Neural cell (in vitro differentiated cells): ENCODE data around the gene BCAS1. TPM values are rescaled to one million over a fixed set of nuclear protein-coding genes. Genes with fewer than 3 reads are reported as not detected.

Experiments
- H2AFZ ChIP-seq: fragments of 200-600, 300-800 bp; sonication (generic), shearing (Covaris generic); 2 replicates; pipeline ENCODE4 v1.6.0; 2014; ENCODE audit warnings: low read depth, mild to moderate bottlenecking, antibody characterized with exemption, low read length, moderate library complexity
- H3F3A ChIP-seq: fragments of 200-600 bp; shearing (Covaris generic); 2 replicates; pipeline ENCODE4 v1.6.1; 2016; ENCODE audit warnings: mild to moderate bottlenecking, moderate library complexity, mixed read lengths, antibody characterized with exemption, low read length; ENCODE audit not compliant: insufficient read depth, poor library complexity, severe bottlenecking
- H3K27ac ChIP-seq: fragments of 200-600, 300-800 bp; sonication (generic), shearing (Covaris generic); 2 replicates; pipeline ENCODE4 v1.5.1; 2014; ENCODE audit warnings: mild to moderate bottlenecking, low read length, moderate library complexity
- H3K27me3 ChIP-seq: fragments of 300-800, 200-600 bp; sonication (generic), shearing (Covaris generic); 2 replicates; pipeline ENCODE4 v1.6.0; 2014; ENCODE audit warnings: mild to moderate bottlenecking, low read depth, low read length, moderate library complexity; ENCODE audit not compliant: insufficient read depth
- H3K36me3 ChIP-seq: fragments of 300-800, 200-600 bp; sonication (generic), shearing (Covaris generic); 2 replicates; pipeline ENCODE4 v1.5.1; 2014; ENCODE audit warnings: mild to moderate bottlenecking, antibody characterized with exemption, low read length, moderate library complexity; ENCODE audit not compliant: insufficient read depth
- H3K4me2 ChIP-seq: fragments of 300-800, 200-600 bp; sonication (generic), shearing (Covaris generic); 2 replicates; pipeline ENCODE4 v1.6.0; 2014; ENCODE audit warnings: mild to moderate bottlenecking, low read length
- H3K4me3 ChIP-seq: fragments of 300-800, 200-600 bp; sonication (generic), shearing (Covaris generic); 2 replicates; pipeline ENCODE4 v1.5.1; 2014; ENCODE audit warnings: mild to moderate bottlenecking, low read length, moderate library complexity
- H3K79me2 ChIP-seq: fragments of 200-600 bp; shearing (Covaris generic); replicated peaks from 2 replicates; pipeline ENCODE4 v1.6.0; 2014; ENCODE audit warnings: mild to moderate bottlenecking, low read length, moderate library complexity; ENCODE audit not compliant: insufficient read depth
- H3K9ac ChIP-seq: fragments of 300-800, 200-600 bp; sonication (generic), shearing (Covaris generic); 2 replicates; pipeline ENCODE4 v1.6.1; 2016; ENCODE audit warnings: mild to moderate bottlenecking, low read length, mixed read lengths
- H3K9me2 ChIP-seq: fragments of 200-600 bp; shearing (Covaris generic); 2 replicates; pipeline ENCODE4 v1.6.1; 2016; ENCODE audit warnings: mild to moderate bottlenecking, low read length, mixed read lengths; ENCODE audit not compliant: insufficient read depth
- H3K9me3 ChIP-seq: fragments of 200-600, 300-800 bp; sonication (generic), shearing (Covaris generic); 2 replicates; pipeline ENCODE4 v1.6.1; 2016; ENCODE audit warnings: mild to moderate bottlenecking, mixed run types, low read length, moderate library complexity, mixed read lengths
- H4K20me1 ChIP-seq: fragments of 200-600 bp; shearing (Covaris generic); 2 replicates; pipeline ENCODE4 v1.6.1; 2016; ENCODE audit warnings: mild to moderate bottlenecking, mixed run types; ENCODE audit not compliant: insufficient read depth
- CTCF ChIP-seq: fragments of 450-650 bp; IDR thresholded peaks from 2 replicates; pipeline ENCODE4 v1.5.1; 2014; ENCODE audit warnings: antibody characterized with exemption, mild to moderate bottlenecking, moderate library complexity; ENCODE audit not compliant: poor library complexity, severe bottlenecking
- EP300 ChIP-seq: fragments of 450-650 bp; conservative IDR thresholded peaks from 2 replicates; pipeline ENCODE4 v1.6.1; 2014; ENCODE audit warnings: antibody characterized with exemption, mild to moderate bottlenecking, moderate library complexity; ENCODE audit not compliant: poor library complexity, severe bottlenecking
- EZH2 ChIP-seq: fragments of 200-600, 300-800 bp; shearing (Covaris generic), sonication (generic); IDR thresholded peaks from 2 replicates; pipeline ENCODE4 v1.6.1; 2014; ENCODE audit warnings: antibody characterized with exemption, low read length, borderline replicate concordance, mild to moderate bottlenecking; ENCODE audit not compliant: insufficient read depth, poor library complexity, severe bottlenecking
- MXI1 ChIP-seq: fragments of 450-650 bp; conservative IDR thresholded peaks from 2 replicates; pipeline ENCODE4 v1.6.1; 2014; ENCODE audit warnings: antibody characterized with exemption, mild to moderate bottlenecking; ENCODE audit not compliant: poor library complexity, severe bottlenecking
- POLR2AphosphoS5 ChIP-seq: IDR thresholded peaks from 2 replicates; pipeline ENCODE4 v1.6.1; 2012
- RAD21 ChIP-seq: fragments of 450-650 bp; conservative IDR thresholded peaks from 2 replicates; pipeline ENCODE4 v1.6.1; 2014; ENCODE audit warnings: antibody characterized with exemption, mild to moderate bottlenecking, moderate library complexity
- SMC3 ChIP-seq: fragments of 450-650 bp; conservative IDR thresholded peaks from 2 replicates; pipeline ENCODE4 v1.6.1; 2014; ENCODE audit warnings: antibody characterized with exemption, mild to moderate bottlenecking, moderate library complexity; ENCODE audit not compliant: poor library complexity
- TAF1 ChIP-seq: IDR thresholded peaks from 2 replicates; pipeline ENCODE4 v1.6.1; 2012; ENCODE audit warnings: low read depth
- polyA plus RNA-seq: library from polyadenylated mRNA; depleted of rRNA; stranded (reverse); fragments of >200 nt; gene quantifications from 2 replicates; pipeline ENCODE4 v1.2.3, GENCODE V29; 2014
- TF ChIP-seq, protein P1 (sequence below): IDR thresholded peaks from 2 replicates; pipeline ENCODE4 v1.6.1; 2012; ENCODE audit warnings: borderline replicate concordance

BCAS1 gene
- polyA plus RNA-seq, 1 donor from 2014 or later, result not detected

DNA sequence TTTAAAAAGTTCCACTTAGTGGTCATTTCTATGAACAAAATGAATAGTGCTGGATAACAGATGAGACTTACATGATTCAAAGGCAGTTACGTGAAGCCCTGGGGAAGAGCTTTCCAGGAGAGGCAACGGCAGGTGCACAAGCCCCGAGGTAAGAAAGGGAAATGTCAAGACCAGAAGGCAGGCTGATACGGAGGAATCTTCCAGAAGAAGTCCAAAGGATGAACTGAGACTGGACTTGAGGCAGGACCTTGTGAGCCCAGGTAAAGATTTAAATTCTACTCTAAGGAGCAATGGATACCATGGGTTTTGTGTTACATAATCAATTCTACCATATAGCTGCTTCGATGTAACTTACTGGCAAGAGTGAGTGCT, 164.6 kb downstream of the BCAS1 start:
- Histone ChIP-seq H3K36me3 (no peaks in the 10 kb centered on the region), H2AFZ (no peak overlapping the region), H3K79me2 (no peaks in the 10 kb centered on the region), H3K27ac (no peak overlapping the region), H3K9me2 (no peaks in the 10 kb centered on the region), H4K20me1 (no peaks in the 10 kb centered on the region), H3K4me2 (no peak overlapping the region), H3K27me3 (no peaks in the 10 kb centered on the region), H3F3A (no peaks in the 10 kb centered on the region), H3K4me3 (no peak overlapping the region), H3K9ac (no peak overlapping the region), H3K9me3 (no peaks in the 10 kb centered on the region)
- no peak for TF ChIP-seq CTCF
- TF ChIP-seq, protein P1, sequence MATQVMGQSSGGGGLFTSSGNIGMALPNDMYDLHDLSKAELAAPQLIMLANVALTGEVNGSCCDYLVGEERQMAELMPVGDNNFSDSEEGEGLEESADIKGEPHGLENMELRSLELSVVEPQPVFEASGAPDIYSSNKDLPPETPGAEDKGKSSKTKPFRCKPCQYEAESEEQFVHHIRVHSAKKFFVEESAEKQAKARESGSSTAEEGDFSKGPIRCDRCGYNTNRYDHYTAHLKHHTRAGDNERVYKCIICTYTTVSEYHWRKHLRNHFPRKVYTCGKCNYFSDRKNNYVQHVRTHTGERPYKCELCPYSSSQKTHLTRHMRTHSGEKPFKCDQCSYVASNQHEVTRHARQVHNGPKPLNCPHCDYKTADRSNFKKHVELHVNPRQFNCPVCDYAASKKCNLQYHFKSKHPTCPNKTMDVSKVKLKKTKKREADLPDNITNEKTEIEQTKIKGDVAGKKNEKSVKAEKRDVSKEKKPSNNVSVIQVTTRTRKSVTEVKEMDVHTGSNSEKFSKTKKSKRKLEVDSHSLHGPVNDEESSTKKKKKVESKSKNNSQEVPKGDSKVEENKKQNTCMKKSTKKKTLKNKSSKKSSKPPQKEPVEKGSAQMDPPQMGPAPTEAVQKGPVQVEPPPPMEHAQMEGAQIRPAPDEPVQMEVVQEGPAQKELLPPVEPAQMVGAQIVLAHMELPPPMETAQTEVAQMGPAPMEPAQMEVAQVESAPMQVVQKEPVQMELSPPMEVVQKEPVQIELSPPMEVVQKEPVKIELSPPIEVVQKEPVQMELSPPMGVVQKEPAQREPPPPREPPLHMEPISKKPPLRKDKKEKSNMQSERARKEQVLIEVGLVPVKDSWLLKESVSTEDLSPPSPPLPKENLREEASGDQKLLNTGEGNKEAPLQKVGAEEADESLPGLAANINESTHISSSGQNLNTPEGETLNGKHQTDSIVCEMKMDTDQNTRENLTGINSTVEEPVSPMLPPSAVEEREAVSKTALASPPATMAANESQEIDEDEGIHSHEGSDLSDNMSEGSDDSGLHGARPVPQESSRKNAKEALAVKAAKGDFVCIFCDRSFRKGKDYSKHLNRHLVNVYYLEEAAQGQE, result no peak
- TF ChIP-seq EZH2, result no peak
- TF ChIP-seq SMC3, result no peak
- TF ChIP-seq MXI1, result no peak
- TF ChIP-seq RAD21, result no peak
- no peak for TF ChIP-seq EP300
- TF ChIP-seq TAF1, result no peak
- no peak for TF ChIP-seq POLR2AphosphoS5

DNA sequence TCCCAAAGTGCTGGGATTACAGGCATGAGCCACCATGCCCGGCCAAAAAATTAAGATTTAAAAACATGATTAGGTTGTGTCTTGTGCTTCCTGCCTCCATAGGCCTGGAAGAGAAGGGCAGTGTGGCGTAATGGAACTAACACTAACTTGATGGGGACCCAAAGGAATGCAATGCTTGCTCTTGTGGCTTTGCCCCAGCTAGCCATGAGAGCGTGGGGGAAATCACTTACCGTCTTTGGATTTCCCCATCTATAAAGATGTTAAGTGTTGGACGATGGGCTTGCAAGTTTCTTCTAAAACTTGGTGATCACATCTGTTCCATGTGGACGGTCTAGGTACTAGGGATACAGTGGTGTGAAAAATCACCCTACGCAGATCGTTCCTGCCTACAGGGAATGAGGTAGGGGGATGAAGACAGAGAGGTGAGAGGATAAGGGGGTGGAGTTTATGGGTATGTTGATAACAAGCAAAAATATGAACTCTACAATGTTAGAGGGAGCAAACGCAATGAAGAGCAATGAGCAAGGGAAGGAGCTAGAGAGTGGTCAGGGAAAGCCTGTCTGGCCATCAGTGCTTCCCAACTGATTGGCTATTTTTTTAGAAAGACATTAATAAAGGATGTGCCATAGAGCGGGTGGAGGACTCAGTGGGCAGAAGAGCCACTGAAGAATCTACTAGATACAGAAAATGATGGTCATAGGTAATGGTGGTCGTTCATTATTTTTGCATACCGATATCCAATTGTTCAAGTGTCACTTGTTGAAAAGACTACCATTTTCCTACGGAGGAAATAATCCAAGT, 165.2 kb downstream of the BCAS1 start:
- Histone ChIP-seq H3K9me2 (no peaks in the 10 kb centered on the region), H3K4me2 (no peak overlapping the region), H3K79me2 (no peaks in the 10 kb centered on the region), H3K36me3 (no peaks in the 10 kb centered on the region), H4K20me1 (no peaks in the 10 kb centered on the region), H3K9me3 (no peaks in the 10 kb centered on the region), H3K4me3 (no peak overlapping the region), H3K27ac (no peak overlapping the region), H3F3A (no peaks in the 10 kb centered on the region), H2AFZ (no peak overlapping the region), H3K27me3 (no peaks in the 10 kb centered on the region), H3K9ac (no peak overlapping the region)
- TF ChIP-seq MXI1, result no peak
- no peak for TF ChIP-seq EZH2
- no peak for TF ChIP-seq EP300
- TF ChIP-seq POLR2AphosphoS5, result no peak
- TF ChIP-seq, protein P1, result no peak
- TF ChIP-seq SMC3, result no peak
